Measurements from ENCODE around the gene TMCO4.

The TMCO4 gene

GRCh38 chr1:19786988-19787423, 12.7 kb downstream of the TMCO4 start:
- in situ Hi-C loops (cut with MboI; ENCODE audit: low pct_unique_long_range_greater_than_20kb, low sequenced_read_pairs) = no loop called here
- no peak for DNase-seq

GRCh38 chr1:19785660-19786059, 14.1 kb downstream of the TMCO4 start:
- no peak for DNase-seq
- in situ Hi-C loops (cut with MboI; ENCODE audit: low pct_unique_long_range_greater_than_20kb, low sequenced_read_pairs) = no loop called here

GRCh38 chr1:19780267-19780877, 19.3 kb downstream of the TMCO4 start:
- DNase-seq = no peak
- in situ Hi-C loops (cut with MboI; ENCODE audit: low pct_unique_long_range_greater_than_20kb, low sequenced_read_pairs) = no loop called here

GRCh38 chr1:19776933-19777332, 22.8 kb downstream of the TMCO4 start:
- in situ Hi-C loops (cut with MboI; ENCODE audit: low pct_unique_long_range_greater_than_20kb, low sequenced_read_pairs) = no loop called here
- no peak for DNase-seq

GRCh38 chr1:19776287-19776686, 23.4 kb downstream of the TMCO4 start:
- in situ Hi-C loops (cut with MboI; ENCODE audit: low pct_unique_long_range_greater_than_20kb, low sequenced_read_pairs) = no loop called here
- DNase-seq = no peak

- no peak for DNase-seq
- in situ Hi-C loops (cut with MboI; ENCODE audit: low pct_unique_long_range_greater_than_20kb, low sequenced_read_pairs) = no loop called here
These were observed 23.9 kb downstream of the TMCO4 start for GRCh38 chr1:19775831-19776230.

GRCh38 chr1:19775317-19775716, 24.4 kb downstream of the TMCO4 start:
- in situ Hi-C loops (cut with MboI; ENCODE audit: low pct_unique_long_range_greater_than_20kb, low sequenced_read_pairs) = no loop called here
- DNase-seq = no peak

- DNase-seq = no peak
- in situ Hi-C loops (cut with MboI; ENCODE audit: low pct_unique_long_range_greater_than_20kb, low sequenced_read_pairs) = no loop called here
These were observed 25.4 kb downstream of the TMCO4 start for GRCh38 chr1:19774180-19774785.

GRCh38 chr1:19773485-19773884, 26.2 kb downstream of the TMCO4 start:
- in situ Hi-C loops (cut with MboI; ENCODE audit: low pct_unique_long_range_greater_than_20kb, low sequenced_read_pairs) = no loop called here
- DNase-seq = no peak

- in situ Hi-C loops (cut with MboI; ENCODE audit: low pct_unique_long_range_greater_than_20kb, low sequenced_read_pairs) = no loop called here
- DNase-seq = no peak
These were observed 27.7 kb downstream of the TMCO4 start for GRCh38 chr1:19772053-19772452.

- DNase-seq = no peak
- in situ Hi-C loops (cut with MboI; ENCODE audit: low pct_unique_long_range_greater_than_20kb, low sequenced_read_pairs) = no loop called here
These were observed 28.4 kb downstream of the TMCO4 start for GRCh38 chr1:19771350-19771749.

GRCh38 chr1:19770436-19771190, 29.1 kb downstream of the TMCO4 start:
- DNase-seq = no peak
- in situ Hi-C loops (cut with MboI; ENCODE audit: low pct_unique_long_range_greater_than_20kb, low sequenced_read_pairs) = no loop called here

- in situ Hi-C loops (cut with MboI; ENCODE audit: low pct_unique_long_range_greater_than_20kb, low sequenced_read_pairs) = no loop called here
- DNase-seq = no peak
These were observed 30.3 kb downstream of the TMCO4 start for GRCh38 chr1:19769211-19769932.

GRCh38 chr1:19768353-19769210, 31.1 kb downstream of the TMCO4 start:
- in situ Hi-C loops (cut with MboI; ENCODE audit: low pct_unique_long_range_greater_than_20kb, low sequenced_read_pairs) = no loop called here
- DNase-seq = no peak

- in situ Hi-C loops (cut with MboI; ENCODE audit: low pct_unique_long_range_greater_than_20kb, low sequenced_read_pairs) = no loop called here
These were observed 34.1 kb downstream of the TMCO4 start for GRCh38 chr1:19765623-19766022.

GRCh38 chr1:19764848-19765247, 34.9 kb downstream of the TMCO4 start:
- in situ Hi-C loops (cut with MboI; ENCODE audit: low pct_unique_long_range_greater_than_20kb, low sequenced_read_pairs) = no loop called here
- DNase-seq = no peak

More at GRCh38 chr1:19765623-19766022, 34.1 kb downstream of the TMCO4 start:
- no peak for DNase-seq

GRCh38 chr1:19762175-19762779, 37.4 kb downstream of the TMCO4 start:
- in situ Hi-C loops (cut with MboI; ENCODE audit: low pct_unique_long_range_greater_than_20kb, low sequenced_read_pairs) = no loop called here

GRCh38 chr1:19759740-19760089, 40.0 kb downstream of the TMCO4 start:
- DNase-seq = no peak
- in situ Hi-C loops (cut with MboI; ENCODE audit: low pct_unique_long_range_greater_than_20kb, low sequenced_read_pairs) = no loop called here

More at GRCh38 chr1:19762175-19762779, 37.4 kb downstream of the TMCO4 start:
- DNase-seq = peak; percentile 54

Data from KBM-7 (cell line).